Mesothelial cell of epicardium (in vitro differentiated cells): ENCODE measurements around the gene FGFRL1. TPM values are rescaled to one million over a fixed set of nuclear protein-coding genes. Genes with fewer than 3 reads are reported as not detected.

ENCODE experiments used
- DNase-seq, 2 experiments: peaks; one replicate each; pipeline ENCODE4 v3.0.0; 2021; ENCODE audit warnings: low spot score in 2 of 2; ENCODE audit not compliant: unreplicated experiment in 2 of 2
- H3K27ac Mint-ChIP-seq: 2 replicates; pipeline ENCODE4 v1.8.0; 2021; ENCODE audit warnings: mixed read lengths
- H3K27me3 Mint-ChIP-seq: 2 replicates; pipeline ENCODE4 v1.8.0; 2021; ENCODE audit warnings: low read depth, mixed read lengths
- H3K36me3 Mint-ChIP-seq: 2 replicates; pipeline ENCODE4 v1.8.0; 2021; ENCODE audit warnings: mixed read lengths
- H3K4me1 Mint-ChIP-seq: 2 replicates; pipeline ENCODE4 v1.8.0; 2021; ENCODE audit warnings: mixed read lengths
- H3K4me3 Mint-ChIP-seq: 2 replicates; pipeline ENCODE4 v1.8.0; 2021; ENCODE audit warnings: mild to moderate bottlenecking, moderate library complexity, mixed read lengths
- H3K9me3 Mint-ChIP-seq: 2 replicates; pipeline ENCODE4 v1.8.0; 2021; ENCODE audit warnings: mixed read lengths
- CTCF ChIP-seq: fragments of 200-600 bp; sonication (generic); IDR thresholded peaks from one replicate; pipeline ENCODE4 v1.5.0; 2021; ENCODE audit warnings: antibody characterized with exemption; ENCODE audit not compliant: unreplicated experiment
- total RNA-seq: library from RNA; stranded (reverse); gene quantifications from 3 replicates; pipeline ENCODE4 v1.2.1, GENCODE V29; 2021

FGFRL1 gene
- total RNA-seq, 1 donor from 2014 or later: 37.4 TPM

DNA sequence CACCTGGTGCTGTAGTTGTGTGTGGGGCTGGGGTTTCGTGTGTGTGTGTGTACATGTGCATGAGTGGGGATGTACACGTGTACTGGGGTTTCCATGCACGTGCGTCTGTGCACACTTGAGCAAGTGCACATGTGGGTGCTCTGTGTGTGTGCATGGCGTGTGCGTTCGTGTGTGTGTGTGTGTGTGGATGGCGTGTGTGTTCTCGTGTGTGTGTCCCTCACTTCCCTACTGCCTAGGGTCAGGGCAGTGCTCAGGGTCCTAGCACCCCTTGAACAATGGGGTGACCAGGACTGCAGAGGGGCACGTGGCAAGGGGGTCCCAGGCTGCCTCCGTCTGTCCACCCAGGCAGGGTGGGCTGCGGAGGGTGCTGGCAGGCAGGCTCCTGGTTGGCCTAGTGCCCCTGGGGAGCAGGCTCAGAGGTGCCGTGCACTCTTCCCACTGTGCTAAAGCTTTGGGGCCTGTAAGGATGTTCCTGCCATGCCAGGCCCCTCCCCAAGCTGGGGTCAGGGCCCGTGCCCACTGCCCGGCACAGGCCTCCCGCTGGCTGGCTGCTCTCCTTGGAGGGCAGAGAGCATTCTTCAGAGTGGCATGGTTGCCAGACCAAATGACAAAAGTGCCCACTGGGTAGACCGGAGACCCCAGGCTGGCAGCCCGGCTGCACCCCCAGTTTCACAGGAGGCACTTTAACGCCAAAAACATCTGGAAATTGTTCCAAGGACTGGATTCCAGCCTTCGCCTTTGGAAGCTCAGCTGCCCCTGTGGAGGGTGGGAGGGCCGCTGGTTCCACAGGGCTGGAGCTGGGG lies 29.1 kb downstream of the FGFRL1 start:
- TF ChIP-seq CTCF: no peak
- H3K4me1 Mint-ChIP-seq: peaks cover 24% of the 10 kb centered on the region
- no peaks in the 10 kb centered on the region for H3K9me3 Mint-ChIP-seq
- H3K4me3 Mint-ChIP-seq: no peak overlapping the region
- no peak overlapping the region for H3K27ac Mint-ChIP-seq
- no peaks in the 10 kb centered on the region for H3K36me3 Mint-ChIP-seq
- peaks cover 13% of the 10 kb centered on the region for H3K27me3 Mint-ChIP-seq
- DNase-seq: no peak

DNA sequence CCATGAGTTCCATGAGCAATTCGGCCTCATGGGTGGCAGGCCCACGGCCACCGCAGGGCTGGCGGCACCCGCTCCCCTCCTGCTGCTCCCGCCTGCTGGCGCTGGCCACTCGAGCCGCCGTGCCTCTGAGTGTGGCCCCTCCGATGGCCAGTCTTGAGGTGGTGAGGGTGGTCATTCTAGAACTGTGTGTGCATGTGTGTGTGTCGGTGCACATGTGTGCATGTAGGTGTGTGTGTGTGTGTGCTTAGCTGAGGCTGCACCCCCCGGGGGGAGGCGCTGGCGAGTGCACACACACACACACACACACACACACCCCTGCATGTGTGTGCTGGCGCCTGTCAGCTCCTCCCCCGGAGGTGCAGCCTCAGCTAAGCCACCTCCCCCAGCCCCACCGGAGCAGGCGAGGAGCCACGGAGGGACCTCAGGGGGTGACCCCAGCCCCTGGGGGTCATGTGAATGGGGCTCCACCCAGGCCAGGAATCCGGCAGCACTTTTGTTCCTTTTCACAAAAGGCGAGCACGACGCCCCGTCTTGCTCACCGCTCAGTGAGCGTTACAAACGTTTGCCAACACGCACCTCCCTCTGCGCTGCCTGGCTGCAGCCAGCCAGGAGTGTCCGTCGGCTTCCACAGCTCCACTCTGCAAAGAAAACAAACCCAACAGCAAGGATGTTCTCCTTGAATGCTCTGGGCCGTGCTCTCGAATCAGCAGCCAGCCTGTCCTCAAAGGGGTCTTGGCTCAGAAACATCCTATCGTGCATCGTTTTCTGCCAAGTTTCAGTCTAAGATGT lies 29.9 kb downstream of the FGFRL1 start:
- H3K4me1 Mint-ChIP-seq: peaks cover 24% of the 10 kb centered on the region
- no peak for DNase-seq
- H3K9me3 Mint-ChIP-seq: no peaks in the 10 kb centered on the region
- H3K27ac Mint-ChIP-seq: peak overlapping the region; percentile 10
- TF ChIP-seq CTCF: no peak
- peaks cover 15% of the 10 kb centered on the region for H3K27me3 Mint-ChIP-seq
- H3K36me3 Mint-ChIP-seq: no peaks in the 10 kb centered on the region
- peak overlapping the region; percentile 18 for H3K4me3 Mint-ChIP-seq

- no peak overlapping the region for H3K4me3 Mint-ChIP-seq
- TF ChIP-seq CTCF: no peak
- no peaks in the 10 kb centered on the region for H3K9me3 Mint-ChIP-seq
- H3K36me3 Mint-ChIP-seq: no peaks in the 10 kb centered on the region
- peaks cover 17% of the 10 kb centered on the region for H3K27me3 Mint-ChIP-seq
- DNase-seq: no peak
- H3K4me1 Mint-ChIP-seq: peaks cover 26% of the 10 kb centered on the region
- H3K27ac Mint-ChIP-seq: peak overlapping the region; percentile 10
Observed at GRCh38 chr4:1041936-1042330, 30.5 kb downstream of the FGFRL1 start.

- H3K27me3 Mint-ChIP-seq: peaks cover 19% of the 10 kb centered on the region
- H3K4me1 Mint-ChIP-seq: peaks cover 28% of the 10 kb centered on the region
- no peaks in the 10 kb centered on the region for H3K9me3 Mint-ChIP-seq
- no peak for DNase-seq
- H3K27ac Mint-ChIP-seq: no peak overlapping the region
- H3K4me3 Mint-ChIP-seq: no peak overlapping the region
- no peaks in the 10 kb centered on the region for H3K36me3 Mint-ChIP-seq
- TF ChIP-seq CTCF: no peak
Observed at GRCh38 chr4:1042352-1043055, 31.1 kb downstream of the FGFRL1 start.

DNA sequence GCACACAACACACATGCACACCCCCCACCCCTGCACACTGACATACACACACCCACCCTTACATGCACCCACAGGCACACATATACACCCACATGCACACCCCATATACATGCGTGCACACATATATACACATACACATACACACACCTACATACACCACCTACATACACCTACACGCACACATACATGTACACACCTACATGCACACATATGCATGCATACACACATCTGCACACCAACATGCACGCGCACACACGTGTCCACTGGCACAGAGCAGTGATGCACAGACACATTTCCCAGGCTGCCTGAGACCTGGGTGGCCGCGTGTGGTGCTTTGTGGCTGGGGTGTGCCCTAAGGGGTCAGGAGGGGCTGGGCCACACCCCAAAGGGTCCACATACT lies 31.7 kb downstream of the FGFRL1 start:
- no peak for TF ChIP-seq CTCF

More for the DNA sequence above, 31.7 kb downstream of the FGFRL1 start:
- Mint-ChIP-seq H3K4me1 (peaks cover 26% of the 10 kb centered on the region), H3K4me3 (no peak overlapping the region), H3K9me3 (no peaks in the 10 kb centered on the region), H3K27ac (no peak overlapping the region), H3K27me3 (peaks cover 26% of the 10 kb centered on the region), H3K36me3 (no peaks in the 10 kb centered on the region)
- no peak for DNase-seq
